Measurements from ENCODE around the gene PRR12. TPM values are rescaled to one million over a fixed set of nuclear protein-coding genes. Genes with fewer than 3 reads are reported as not detected.

Gene PRR12
- total and polyA plus RNA-seq, 9 of the 15 experiments (the other 6 are each of a cell fraction or from before 2014, with no cell fraction given), result 0.01 to 21.1 (median 0.98) TPM

DNA sequence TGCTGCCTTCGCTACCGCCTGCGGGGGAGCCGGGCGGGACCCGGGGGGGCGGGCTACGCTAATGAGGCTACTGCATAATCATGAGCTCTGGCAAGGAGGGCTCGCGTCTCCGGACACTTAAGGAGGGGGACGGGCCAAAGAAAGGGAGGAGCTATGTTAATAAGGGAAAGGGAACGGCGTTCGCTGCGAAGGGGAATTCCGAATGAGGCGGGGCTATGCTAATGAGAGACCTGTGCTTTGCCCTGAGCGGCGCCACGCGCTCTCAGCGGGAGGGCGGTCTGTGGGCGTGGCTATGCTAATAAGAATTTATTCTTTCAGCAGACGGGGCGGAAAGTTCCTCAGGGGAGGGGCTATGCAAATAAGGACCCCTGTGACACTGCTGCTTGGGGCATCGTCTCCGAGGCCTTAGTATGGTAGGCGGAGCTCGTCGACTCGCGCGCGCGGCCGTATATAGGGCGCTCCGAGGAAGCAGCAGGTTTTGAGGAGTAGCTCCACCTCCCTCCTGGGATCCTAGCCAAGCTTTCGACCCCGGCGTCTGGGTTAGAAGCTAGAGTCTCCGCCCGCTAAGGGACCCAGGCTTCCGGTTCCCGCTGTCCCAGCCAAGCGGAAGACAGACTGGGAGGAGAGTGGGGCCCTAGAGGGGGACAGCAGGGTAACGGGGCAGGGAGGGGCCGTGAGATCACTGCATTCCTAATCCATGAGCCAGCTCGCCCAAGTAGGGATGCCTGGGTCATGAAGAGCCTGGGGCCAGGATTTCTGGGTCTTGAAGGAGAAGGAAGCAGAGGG, 49.3 kb downstream of the PRR12 start, which contains the start of gene RRAS (continued):
- TF ChIP-seq, protein P1, sequence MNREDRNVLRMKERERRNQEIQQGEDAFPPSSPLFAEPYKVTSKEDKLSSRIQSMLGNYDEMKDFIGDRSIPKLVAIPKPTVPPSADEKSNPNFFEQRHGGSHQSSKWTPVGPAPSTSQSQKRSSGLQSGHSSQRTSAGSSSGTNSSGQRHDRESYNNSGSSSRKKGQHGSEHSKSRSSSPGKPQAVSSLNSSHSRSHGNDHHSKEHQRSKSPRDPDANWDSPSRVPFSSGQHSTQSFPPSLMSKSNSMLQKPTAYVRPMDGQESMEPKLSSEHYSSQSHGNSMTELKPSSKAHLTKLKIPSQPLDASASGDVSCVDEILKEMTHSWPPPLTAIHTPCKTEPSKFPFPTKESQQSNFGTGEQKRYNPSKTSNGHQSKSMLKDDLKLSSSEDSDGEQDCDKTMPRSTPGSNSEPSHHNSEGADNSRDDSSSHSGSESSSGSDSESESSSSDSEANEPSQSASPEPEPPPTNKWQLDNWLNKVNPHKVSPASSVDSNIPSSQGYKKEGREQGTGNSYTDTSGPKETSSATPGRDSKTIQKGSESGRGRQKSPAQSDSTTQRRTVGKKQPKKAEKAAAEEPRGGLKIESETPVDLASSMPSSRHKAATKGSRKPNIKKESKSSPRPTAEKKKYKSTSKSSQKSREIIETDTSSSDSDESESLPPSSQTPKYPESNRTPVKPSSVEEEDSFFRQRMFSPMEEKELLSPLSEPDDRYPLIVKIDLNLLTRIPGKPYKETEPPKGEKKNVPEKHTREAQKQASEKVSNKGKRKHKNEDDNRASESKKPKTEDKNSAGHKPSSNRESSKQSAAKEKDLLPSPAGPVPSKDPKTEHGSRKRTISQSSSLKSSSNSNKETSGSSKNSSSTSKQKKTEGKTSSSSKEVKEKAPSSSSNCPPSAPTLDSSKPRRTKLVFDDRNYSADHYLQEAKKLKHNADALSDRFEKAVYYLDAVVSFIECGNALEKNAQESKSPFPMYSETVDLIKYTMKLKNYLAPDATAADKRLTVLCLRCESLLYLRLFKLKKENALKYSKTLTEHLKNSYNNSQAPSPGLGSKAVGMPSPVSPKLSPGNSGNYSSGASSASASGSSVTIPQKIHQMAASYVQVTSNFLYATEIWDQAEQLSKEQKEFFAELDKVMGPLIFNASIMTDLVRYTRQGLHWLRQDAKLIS (CRISPR knock-in tag; IDR thresholded peaks at IDR 0.05), result peak; percentile 81; the same call in 1 of the 2 replicates
- peak; percentile 88 for TF ChIP-seq HDAC2 (IDR thresholded peaks at IDR 0.05)
- no peak for TF ChIP-seq CEBPG (CRISPR knock-in tag; IDR thresholded peaks at IDR 0.05)
- TF ChIP-seq CEBPG (tag; conservative IDR thresholded peaks at IDR 0.05 in 1 of 2, IDR thresholded peaks at IDR 0.05 in 1 of 2), result no peak
- no peak for TF ChIP-seq ZFP1 (CRISPR knock-in tag; IDR thresholded peaks at IDR 0.05)
- TF ChIP-seq TAF1 (IDR thresholded peaks at IDR 0.05; ENCODE audit: control insufficient read depth, extremely low read depth, insufficient read depth, low read length, severe bottlenecking), result peak; percentile 81
- TF ChIP-seq SAFB2 (IDR thresholded peaks at IDR 0.05; ENCODE audit: borderline replicate concordance, low read depth, low read length, severe bottlenecking), result no peak
- peak; percentile 75; the same call in 1 of the 2 replicates for TF ChIP-seq MEF2A (IDR thresholded peaks at IDR 0.05; ENCODE audit: control insufficient read depth, low read depth, low read length)
- TF ChIP-seq, protein P2, sequence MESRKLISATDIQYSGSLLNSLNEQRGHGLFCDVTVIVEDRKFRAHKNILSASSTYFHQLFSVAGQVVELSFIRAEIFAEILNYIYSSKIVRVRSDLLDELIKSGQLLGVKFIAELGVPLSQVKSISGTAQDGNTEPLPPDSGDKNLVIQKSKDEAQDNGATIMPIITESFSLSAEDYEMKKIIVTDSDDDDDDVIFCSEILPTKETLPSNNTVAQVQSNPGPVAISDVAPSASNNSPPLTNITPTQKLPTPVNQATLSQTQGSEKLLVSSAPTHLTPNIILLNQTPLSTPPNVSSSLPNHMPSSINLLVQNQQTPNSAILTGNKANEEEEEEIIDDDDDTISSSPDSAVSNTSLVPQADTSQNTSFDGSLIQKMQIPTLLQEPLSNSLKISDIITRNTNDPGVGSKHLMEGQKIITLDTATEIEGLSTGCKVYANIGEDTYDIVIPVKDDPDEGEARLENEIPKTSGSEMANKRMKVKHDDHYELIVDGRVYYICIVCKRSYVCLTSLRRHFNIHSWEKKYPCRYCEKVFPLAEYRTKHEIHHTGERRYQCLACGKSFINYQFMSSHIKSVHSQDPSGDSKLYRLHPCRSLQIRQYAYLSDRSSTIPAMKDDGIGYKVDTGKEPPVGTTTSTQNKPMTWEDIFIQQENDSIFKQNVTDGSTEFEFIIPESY (CRISPR knock-in tag; IDR thresholded peaks at IDR 0.05), result peak; percentile 5; the same call in 1 of the 2 replicates
- TF ChIP-seq SAFB (IDR thresholded peaks at IDR 0.05; ENCODE audit: borderline replicate concordance, low read depth, low read length), result no peak

Measured in K562 (cell line).